ENCODE results near the gene VAV3. TPM values are rescaled to one million over a fixed set of nuclear protein-coding genes. Genes with fewer than 3 reads are reported as not detected.

The VAV3 gene
- total RNA-seq, 2 donors from 2014 or later = 6.9 to 7.7 TPM

- no peak overlapping the region for H3K27ac ChIP-seq
- DNase-seq (ENCODE audit: low spot score) = no peak
- no peak for ATAC-seq (ENCODE audit: insufficient number of reproducible peaks, low FRiP score, low read depth)
- H3K9me3 ChIP-seq = no peaks in the 10 kb centered on the region
- no peaks in the 10 kb centered on the region for H3K4me1 ChIP-seq (ENCODE audit: control insufficient read depth in 1 of 2, low read depth in 2 of 2)
- TF ChIP-seq CTCF (IDR thresholded peaks at IDR 0.05) = no peak
- H3K36me3 ChIP-seq = no peaks in the 10 kb centered on the region
- no peak overlapping the region for H3K4me3 ChIP-seq
- no peaks in the 10 kb centered on the region for H3K27me3 ChIP-seq (replicated peaks; ENCODE audit: insufficient read depth)
Observed at GRCh38 chr1:107804134-107804533, 160.8 kb downstream of the VAV3 start.

GRCh38 chr1:107803579-107803978, 161.4 kb downstream of the VAV3 start:
- H3K27ac ChIP-seq = no peak overlapping the region
- H3K36me3 ChIP-seq = no peaks in the 10 kb centered on the region
- H3K4me1 ChIP-seq (ENCODE audit: control insufficient read depth in 1 of 2, low read depth in 2 of 2) = no peaks in the 10 kb centered on the region
- H3K9me3 ChIP-seq = no peaks in the 10 kb centered on the region
- ATAC-seq (ENCODE audit: insufficient number of reproducible peaks, low FRiP score, low read depth) = no peak
- H3K4me3 ChIP-seq = no peak overlapping the region
- no peaks in the 10 kb centered on the region for H3K27me3 ChIP-seq (replicated peaks; ENCODE audit: insufficient read depth)
- no peak for DNase-seq (ENCODE audit: low spot score)
- no peak for TF ChIP-seq CTCF (IDR thresholded peaks at IDR 0.05)

- no peak overlapping the region for H3K27ac ChIP-seq
- no peaks in the 10 kb centered on the region for H3K9me3 ChIP-seq
- DNase-seq (ENCODE audit: low spot score) = no peak
- no peak for ATAC-seq (ENCODE audit: insufficient number of reproducible peaks, low FRiP score, low read depth)
- TF ChIP-seq CTCF (IDR thresholded peaks at IDR 0.05) = no peak
- no peak overlapping the region for H3K4me3 ChIP-seq
- H3K36me3 ChIP-seq = no peaks in the 10 kb centered on the region
- no peaks in the 10 kb centered on the region for H3K27me3 ChIP-seq (replicated peaks; ENCODE audit: insufficient read depth)
- no peaks in the 10 kb centered on the region for H3K4me1 ChIP-seq (ENCODE audit: control insufficient read depth in 1 of 2, low read depth in 2 of 2)
Observed at GRCh38 chr1:107802654-107803053, 162.3 kb downstream of the VAV3 start.

- no peak overlapping the region for H3K27ac ChIP-seq
- H3K36me3 ChIP-seq = no peaks in the 10 kb centered on the region
- ATAC-seq (ENCODE audit: insufficient number of reproducible peaks, low FRiP score, low read depth) = no peak
- no peak for DNase-seq (ENCODE audit: low spot score)
- no peak overlapping the region for H3K4me3 ChIP-seq
- TF ChIP-seq CTCF (IDR thresholded peaks at IDR 0.05) = no peak
- no peaks in the 10 kb centered on the region for H3K27me3 ChIP-seq (replicated peaks; ENCODE audit: insufficient read depth)
- H3K9me3 ChIP-seq = no peaks in the 10 kb centered on the region
- H3K4me1 ChIP-seq (ENCODE audit: control insufficient read depth in 1 of 2, low read depth in 2 of 2) = no peaks in the 10 kb centered on the region
Observed at GRCh38 chr1:107795994-107796393, 169.0 kb downstream of the VAV3 start.

- TF ChIP-seq CTCF (IDR thresholded peaks at IDR 0.05) = no peak
- Histone ChIP-seq H3K4me1 (ENCODE audit: control insufficient read depth in 1 of 2, low read depth in 2 of 2) (no peaks in the 10 kb centered on the region), H3K36me3 (no peaks in the 10 kb centered on the region), H3K27ac (no peak overlapping the region), H3K4me3 (no peak overlapping the region), H3K27me3 (replicated peaks; ENCODE audit: insufficient read depth) (no peaks in the 10 kb centered on the region), H3K9me3 (no peaks in the 10 kb centered on the region)
- no peak for ATAC-seq (ENCODE audit: insufficient number of reproducible peaks, low FRiP score, low read depth)
- no peak for DNase-seq (ENCODE audit: low spot score)
Observed at GRCh38 chr1:107795441-107795840, 169.5 kb downstream of the VAV3 start.
